Tibial artery (tissue), 4 donors: ENCODE results near the gene UBE2M.
"Not testable (repeated sequence)": the region's sequence is repeated elsewhere in the genome, so short reads cannot be mapped to it uniquely, and the experiment has no call there.

ENCODE experiments used
- DNase-seq, 2 donors: peaks; one replicate each; pipeline ENCODE4 v3.0.0-alpha.2; 2019
- H3K27ac ChIP-seq, 2 donors: fragments of 200-600 bp; sonication (generic) in 1 of 2; 1 replicate in 1 of 2; 2 replicates in 1 of 2; pipeline ENCODE4 v1.5.1; 2018 to 2019; ENCODE audit warnings: mild to moderate bottlenecking in 1 of 2
- H3K27me3 ChIP-seq, 2 donors: fragments of 200-600 bp; sonication (generic) in 1 of 2; one replicate each; pipeline versions ENCODE4 v1.5.1 to v1.6.0; 2016 to 2019
- H3K36me3 ChIP-seq, 3 donors: fragments of 200-600 bp; sonication (generic) in 2 of 3; one replicate each; pipeline ENCODE4 v1.5.1; 2016 to 2019; ENCODE audit warnings: mild to moderate bottlenecking in 2 of 3
- H3K4me1 ChIP-seq, 4 donors: fragments of 200-600 bp; sonication (generic) in 2 of 4; 1 replicate in 3 of 4; 2 replicates in 1 of 4; pipeline ENCODE4 v1.5.1; 2016 to 2019
- H3K4me3 ChIP-seq, 2 donors: fragments of 200-600 bp; sonication (generic) in 1 of 2; 1 replicate in 1 of 2; 2 replicates in 1 of 2; pipeline ENCODE4 v1.5.1; 2018 to 2019; ENCODE audit warnings: mild to moderate bottlenecking in 2 of 2
- H3K9me3 ChIP-seq, 3 donors: fragments of 200-600 bp; sonication (generic) in 1 of 3; one replicate each; pipeline ENCODE4 v1.5.1; 2016 to 2019
- intact Hi-C: fragments of 100-400 bp; cut with DNase I; formaldehyde crosslinking; loops from one replicate; pipeline ENCODE4 v1.15.0; 2023; ENCODE audit warnings: low total_unique reads
- TF ChIP-seq, protein P1 (sequence below), 2 experiments: fragments of 200-600 bp in 1 of 2; fragments of 450-650 bp in 1 of 2; IDR thresholded peaks; one replicate each; pipeline ENCODE4 v1.5.1; 2017 to 2019; ENCODE audit warnings: antibody characterized with exemption in 2 of 2, mild to moderate bottlenecking in 1 of 2, moderate library complexity in 1 of 2

UBE2M gene

DNA sequence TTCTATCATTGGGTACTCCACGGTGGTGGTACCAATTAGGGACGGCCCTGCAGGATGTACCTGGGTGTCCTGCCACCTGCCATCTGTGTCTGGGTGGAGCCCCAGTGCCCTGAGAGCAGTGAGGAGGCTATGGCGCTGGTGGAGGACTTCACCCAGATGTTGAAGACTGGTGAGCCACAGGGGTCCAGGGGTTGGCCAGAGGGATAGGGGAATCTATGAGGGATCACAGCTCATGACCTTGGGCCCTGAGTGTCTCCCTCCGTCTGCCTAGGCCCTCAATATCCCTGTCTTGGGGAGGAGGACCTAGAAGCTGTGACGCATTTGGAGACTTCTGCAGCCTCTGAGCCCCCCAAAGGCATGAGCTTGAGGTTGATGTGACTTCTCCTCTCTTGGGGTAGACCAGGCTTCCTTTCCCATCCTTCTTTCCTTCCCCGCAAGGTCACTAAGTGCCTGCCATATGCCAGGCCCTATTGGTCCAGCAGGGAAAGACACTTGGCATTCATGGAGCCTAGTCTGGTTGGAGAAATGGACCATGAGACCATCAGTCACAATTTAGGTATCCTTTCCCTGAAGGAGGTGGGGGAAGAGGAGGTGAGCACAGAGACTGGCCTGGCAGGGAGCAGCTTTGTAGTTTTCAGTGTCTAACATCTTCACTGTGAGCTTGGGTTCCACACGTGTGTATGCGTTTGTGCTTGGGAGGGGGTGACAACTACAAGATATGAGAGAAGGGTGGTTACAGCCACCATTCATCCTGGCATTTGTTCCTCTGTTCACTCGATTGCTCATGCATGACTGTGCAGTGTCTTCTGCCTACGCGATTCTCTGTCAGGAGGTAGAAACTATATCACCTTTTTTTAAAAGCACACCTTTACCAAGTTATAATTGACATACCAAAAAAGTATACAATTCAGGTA is 19.9 kb upstream of the UBE2M start:
- Histone ChIP-seq H3K27ac (no peak overlapping the region), H3K9me3 (no peaks in the 10 kb centered on the region), H3K4me1 (peaks cover 0 to 38% (median 18%) of the 10 kb centered on the region in 4 donors), H3K36me3 (peaks cover 8 to 34% (median 14%) of the 10 kb centered on the region in 3 donors), H3K27me3 (no peaks in the 10 kb centered on the region), H3K4me3 (no peak overlapping the region)
- intact Hi-C loops = no loop called here
- peak in 1 of 2 donors; percentile 53 for DNase-seq
- TF ChIP-seq, protein P1, sequence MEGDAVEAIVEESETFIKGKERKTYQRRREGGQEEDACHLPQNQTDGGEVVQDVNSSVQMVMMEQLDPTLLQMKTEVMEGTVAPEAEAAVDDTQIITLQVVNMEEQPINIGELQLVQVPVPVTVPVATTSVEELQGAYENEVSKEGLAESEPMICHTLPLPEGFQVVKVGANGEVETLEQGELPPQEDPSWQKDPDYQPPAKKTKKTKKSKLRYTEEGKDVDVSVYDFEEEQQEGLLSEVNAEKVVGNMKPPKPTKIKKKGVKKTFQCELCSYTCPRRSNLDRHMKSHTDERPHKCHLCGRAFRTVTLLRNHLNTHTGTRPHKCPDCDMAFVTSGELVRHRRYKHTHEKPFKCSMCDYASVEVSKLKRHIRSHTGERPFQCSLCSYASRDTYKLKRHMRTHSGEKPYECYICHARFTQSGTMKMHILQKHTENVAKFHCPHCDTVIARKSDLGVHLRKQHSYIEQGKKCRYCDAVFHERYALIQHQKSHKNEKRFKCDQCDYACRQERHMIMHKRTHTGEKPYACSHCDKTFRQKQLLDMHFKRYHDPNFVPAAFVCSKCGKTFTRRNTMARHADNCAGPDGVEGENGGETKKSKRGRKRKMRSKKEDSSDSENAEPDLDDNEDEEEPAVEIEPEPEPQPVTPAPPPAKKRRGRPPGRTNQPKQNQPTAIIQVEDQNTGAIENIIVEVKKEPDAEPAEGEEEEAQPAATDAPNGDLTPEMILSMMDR (IDR thresholded peaks at IDR 0.05) = no peak

DNA sequence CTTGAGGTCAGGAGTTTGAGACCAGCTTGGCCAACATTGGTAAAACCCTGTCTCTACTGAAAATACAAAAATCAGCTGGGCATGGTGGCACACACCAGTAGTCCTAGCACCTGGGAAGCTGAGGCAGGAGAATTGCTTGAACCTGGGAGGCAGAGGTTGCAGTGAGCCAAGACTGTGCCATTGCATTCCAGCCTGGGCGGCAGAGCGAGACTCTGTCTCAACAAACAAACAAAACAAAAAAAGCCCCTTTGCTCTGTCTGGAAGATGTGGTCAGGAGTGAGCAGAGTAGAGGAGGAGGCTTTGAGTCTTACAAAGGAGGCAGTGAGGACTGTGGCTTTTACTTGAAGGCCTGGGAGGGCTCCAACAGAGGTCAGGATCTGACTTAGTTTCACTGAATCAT is 19.2 kb upstream of the UBE2M start:
- H3K27ac ChIP-seq, H3K4me3 ChIP-seq, H3K27me3 ChIP-seq, intact Hi-C loops, H3K9me3 ChIP-seq: not testable (repeated sequence)
- H3K4me1 ChIP-seq = peaks cover 0 to 38% (median 19%) of the 10 kb centered on the region in 4 donors
- DNase-seq = peak in 1 of 2 donors; percentile 20
- peaks cover 7 to 27% (median 8%) of the 10 kb centered on the region in 3 donors for H3K36me3 ChIP-seq

DNA sequence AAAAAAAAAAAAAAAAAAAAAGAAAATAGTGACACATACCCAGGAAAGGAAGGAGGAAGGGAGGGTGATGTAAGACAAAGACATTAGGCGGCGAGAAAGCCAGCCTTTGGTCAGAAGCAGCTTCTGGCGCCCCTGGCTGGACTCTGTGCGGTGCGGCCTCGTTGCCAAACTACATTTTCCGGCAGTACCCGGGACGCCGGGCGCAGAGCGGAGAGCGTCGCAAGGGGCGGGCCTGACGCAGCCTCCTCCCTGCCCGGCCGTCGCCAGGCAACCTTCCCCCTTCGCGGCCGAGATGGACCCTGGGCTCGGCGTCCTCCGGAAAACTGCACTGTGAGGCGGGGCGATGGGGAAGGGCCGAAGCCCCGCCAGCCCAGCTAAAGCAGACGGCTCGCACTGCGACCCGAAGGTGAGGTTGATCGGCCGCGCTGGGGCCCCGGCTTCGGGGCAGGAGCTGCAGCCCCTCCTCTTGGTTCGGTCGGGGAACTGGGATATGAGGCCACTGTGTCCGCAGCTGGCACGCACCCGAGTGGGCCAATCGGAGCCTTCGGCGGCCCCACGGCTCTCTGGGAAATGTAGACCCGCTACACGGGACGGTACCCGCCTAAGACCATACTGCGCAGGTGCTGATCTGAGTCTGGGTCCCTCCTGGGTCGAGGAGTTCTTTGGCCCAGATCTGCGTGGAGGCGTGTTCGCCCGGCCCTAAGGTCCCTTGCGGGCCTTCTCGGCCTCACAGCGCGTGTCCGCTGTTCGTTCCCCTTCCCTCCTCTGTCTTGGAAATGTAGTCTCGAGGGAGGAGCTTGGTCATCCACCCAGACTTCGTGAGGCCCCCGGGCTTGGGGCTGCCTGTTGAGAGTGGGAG is 17.0 kb upstream of the UBE2M start:
- peaks cover 0 to 24% (median 4%) of the 10 kb centered on the region in 3 donors for H3K36me3 ChIP-seq
- H3K27me3 ChIP-seq = no peaks in the 10 kb centered on the region
- peak overlapping the region; percentile 86 to 91 for H3K27ac ChIP-seq
- peak overlapping the region; percentile 79 to 83 for H3K4me3 ChIP-seq
- peak; percentile 90 to 95 for DNase-seq
- TF ChIP-seq, protein P1 (IDR thresholded peaks at IDR 0.05) = no peak
- intact Hi-C loops = no loop called here
- H3K9me3 ChIP-seq = no peaks in the 10 kb centered on the region
- H3K4me1 ChIP-seq = peaks cover 0 to 40% (median 24%) of the 10 kb centered on the region in 4 donors

DNA sequence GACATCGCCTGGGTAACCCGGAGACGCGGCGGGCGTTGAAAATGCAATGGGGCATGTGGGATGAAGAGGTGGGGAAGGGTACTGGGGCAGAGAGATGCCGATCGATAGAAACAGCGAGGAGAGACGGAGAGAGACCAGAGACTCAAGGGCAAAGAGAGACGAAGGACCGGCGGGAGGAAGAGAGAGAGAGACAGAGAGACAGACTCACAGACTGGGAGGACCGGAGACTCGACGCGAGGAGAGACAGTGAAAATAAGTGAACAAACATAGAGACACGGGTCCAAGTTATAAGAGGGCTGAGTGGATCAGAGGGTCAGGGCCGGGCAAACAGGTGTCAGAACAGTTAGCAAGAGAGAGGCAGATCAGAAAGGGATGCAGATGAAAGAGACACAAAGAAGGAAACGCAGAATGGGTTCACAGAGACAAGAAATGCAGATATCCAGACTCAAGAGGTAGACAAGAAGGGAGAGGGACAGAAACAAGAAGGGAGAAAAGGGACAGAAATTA is 15.3 kb upstream of the UBE2M start:
- intact Hi-C loops = no loop called here
- H3K9me3 ChIP-seq = no peaks in the 10 kb centered on the region

DNA sequence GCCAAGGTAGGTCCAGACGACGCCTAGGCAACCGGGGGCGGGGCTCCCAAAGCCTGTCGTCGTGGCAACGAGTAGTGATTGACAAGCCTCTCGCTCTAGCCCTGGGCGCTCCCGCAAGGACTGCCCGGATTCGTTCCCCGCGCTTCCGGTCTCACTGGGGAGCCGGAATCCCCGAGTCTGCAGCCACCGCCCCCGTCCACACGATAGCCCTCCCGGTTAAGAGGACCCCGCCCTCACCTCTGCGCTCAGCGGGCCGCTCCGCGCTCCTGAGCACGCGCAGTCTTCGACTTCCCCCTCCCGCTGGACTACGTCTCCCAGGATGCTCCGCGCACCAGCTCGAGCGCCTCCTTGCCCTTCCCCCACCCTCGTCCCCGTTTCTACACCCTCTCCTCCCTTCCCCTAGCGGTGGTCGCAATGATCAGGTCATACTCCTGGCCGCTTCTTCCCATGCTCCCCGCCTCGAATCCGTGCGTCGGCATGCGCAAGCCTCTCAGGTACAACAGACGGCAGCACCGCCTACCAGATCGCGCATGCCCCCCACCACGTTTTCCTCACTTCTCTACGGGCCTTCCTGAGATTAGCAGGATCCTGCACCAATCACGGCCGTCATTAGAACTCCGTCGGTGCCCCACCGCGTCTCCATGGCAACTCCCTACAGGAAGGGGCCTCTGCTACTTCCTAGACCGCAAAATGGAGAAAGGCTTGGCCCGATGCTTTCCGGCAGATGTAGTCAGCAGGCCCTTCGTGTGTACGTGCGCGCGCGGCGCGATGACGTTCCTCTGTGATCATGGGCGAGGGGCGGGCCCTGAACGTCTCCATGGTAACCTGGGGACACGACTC is 14.6 kb upstream of the UBE2M start, which contains the start of gene MZF1:
Gene MZF1, minus strand, starts transcription at position 518 of the 840 bp plus-strand sequence. CDS start 1,946 bp downstream, outside the sequence.
- peak; percentile 100 for DNase-seq
- Histone ChIP-seq H3K4me3 (peak within 1 kb of the TSS; percentile 59 to 63), H3K27me3 (no peaks in the 10 kb centered on the region), H3K36me3 (peaks cover 0 to 34% (median 4%) of the 10 kb centered on the region in 3 donors), H3K9me3 (no peaks in the 10 kb centered on the region), H3K4me1 (peaks cover 0 to 40% (median 24%) of the 10 kb centered on the region in 4 donors), H3K27ac (peak within 1 kb of the TSS; percentile 86 to 91)
- intact Hi-C loops = no loop called here
- TF ChIP-seq, protein P1 (IDR thresholded peaks at IDR 0.05) = peak in 1 of 2 experiments; percentile 48

More for the DNA sequence above, 15.3 kb upstream of the UBE2M start:
- peak overlapping the region; percentile 86 to 91 for H3K27ac ChIP-seq
- TF ChIP-seq, protein P1 (IDR thresholded peaks at IDR 0.05) = no peak
- no peaks in the 10 kb centered on the region for H3K27me3 ChIP-seq
- H3K4me3 ChIP-seq = peak overlapping the region; percentile 59 to 63
- peaks cover 0 to 32% (median 4%) of the 10 kb centered on the region in 3 donors for H3K36me3 ChIP-seq
- peaks cover 0 to 40% (median 24%) of the 10 kb centered on the region in 4 donors for H3K4me1 ChIP-seq
- no peak for DNase-seq
